G401 (cell line): ENCODE measurements around the gene ZNF341. TPM values are rescaled to one million over a fixed set of nuclear protein-coding genes. Genes with fewer than 3 reads are reported as not detected.

Experiments used
- DNase-seq: peaks from one replicate; pipeline ENCODE4 v3.0.0-alpha.2; 2015; ENCODE audit warnings: low spot score
- in situ Hi-C: cut with HindIII; loops from 2 replicates; pipeline ENCODE4 v1.10.0; 2016; ENCODE audit warnings: low sequenced_read_pairs, mixed read lengths
- total RNA-seq: library from RNA; depleted of rRNA; stranded (reverse); fragments of >200 nt; shearing (Covaris generic); gene quantifications from 2 replicates; pipeline ENCODE4 v1.2.3, GENCODE V29; 2014

Gene ZNF341
- total RNA-seq, 1 experiment from 2014 or later: 2.3 TPM

DNA sequence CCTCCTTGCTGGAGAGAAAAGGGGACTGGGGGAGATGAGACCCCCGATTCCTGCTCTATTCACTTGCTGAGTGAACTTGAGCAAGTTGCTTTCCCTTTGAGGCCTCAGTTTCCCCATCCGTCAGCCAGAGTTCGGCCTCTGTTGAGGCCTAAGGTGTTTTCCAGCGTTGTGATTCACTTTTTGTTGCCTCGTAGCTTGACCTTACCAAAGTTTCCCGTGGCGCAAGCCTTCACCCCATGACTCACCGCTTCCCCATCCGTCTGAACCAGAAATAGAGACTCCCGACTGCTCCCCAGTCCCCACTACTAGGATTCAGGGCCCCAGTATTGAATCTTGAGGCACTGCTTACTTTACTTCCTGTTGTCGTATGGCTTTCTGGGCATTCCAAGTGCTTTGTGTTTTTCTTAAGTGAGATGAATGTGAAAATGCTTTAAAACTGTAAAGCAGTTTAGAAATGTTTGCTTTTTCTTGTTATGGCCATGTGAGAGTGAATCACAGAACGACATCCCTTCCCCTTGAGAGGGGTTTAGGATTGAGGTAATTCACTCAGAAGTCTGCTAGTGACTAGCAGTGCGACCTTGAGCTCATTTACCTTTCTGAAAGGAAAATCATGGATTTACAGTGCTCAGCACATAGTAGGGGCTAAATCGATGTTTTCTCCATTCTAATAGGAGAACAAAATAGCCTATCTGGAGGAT lies 80.5 kb downstream of the ZNF341 start:
- peak; percentile 6 for DNase-seq
- in situ Hi-C loops: no loop called here

- in situ Hi-C loops: no loop called here
- DNase-seq: peak; percentile 8
Measured at GRCh38 chr20:33812908-33813462, 81.2 kb downstream of the ZNF341 start.

- in situ Hi-C loops: no loop called here
- DNase-seq: no peak
Measured at GRCh38 chr20:33814238-33814712, 82.5 kb downstream of the ZNF341 start.

DNA sequence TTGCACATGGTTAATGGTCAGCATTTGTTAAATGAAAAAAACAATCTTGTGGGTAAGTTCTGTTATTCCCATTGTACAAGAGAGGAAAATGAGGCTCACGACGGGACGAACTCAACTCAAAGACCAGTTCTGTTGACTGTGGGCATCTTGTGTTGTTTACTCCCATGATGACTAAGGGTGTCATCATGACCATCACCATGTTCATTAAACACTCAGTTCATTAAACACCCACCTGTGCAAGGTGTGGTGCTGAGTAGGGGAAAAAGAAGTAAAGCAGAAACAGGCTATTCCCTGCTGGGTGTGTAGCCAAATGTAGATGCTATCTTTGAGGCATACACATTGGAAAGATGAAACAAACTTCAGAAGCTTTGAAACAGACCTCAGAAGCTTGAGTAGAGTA lies 83.9 kb downstream of the ZNF341 start:
- in situ Hi-C loops: no loop called here
- no peak for DNase-seq

DNA sequence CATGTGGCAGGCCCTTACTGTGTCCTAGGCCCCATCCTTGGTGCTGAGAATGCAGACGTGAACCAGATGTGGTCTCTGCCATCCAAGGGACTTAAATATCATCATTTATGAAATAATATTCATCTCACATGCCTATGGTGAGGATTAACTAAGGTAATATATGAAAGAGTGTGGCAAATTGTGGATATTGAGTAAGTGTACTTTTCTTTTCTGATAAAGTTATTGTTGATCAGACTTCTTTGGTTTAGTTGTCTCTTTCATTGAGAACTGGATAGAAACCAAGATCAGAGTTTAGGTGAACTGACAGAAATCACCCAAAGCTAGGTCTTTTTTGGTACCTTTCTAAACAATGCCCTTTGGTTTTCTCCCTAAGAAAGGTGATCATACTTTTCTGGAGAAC lies 84.4 kb downstream of the ZNF341 start:
- no peak for DNase-seq
- in situ Hi-C loops: no loop called here

- in situ Hi-C loops: no loop called here
- no peak for DNase-seq
Measured at GRCh38 chr20:33817411-33817810, 85.6 kb downstream of the ZNF341 start.

DNA sequence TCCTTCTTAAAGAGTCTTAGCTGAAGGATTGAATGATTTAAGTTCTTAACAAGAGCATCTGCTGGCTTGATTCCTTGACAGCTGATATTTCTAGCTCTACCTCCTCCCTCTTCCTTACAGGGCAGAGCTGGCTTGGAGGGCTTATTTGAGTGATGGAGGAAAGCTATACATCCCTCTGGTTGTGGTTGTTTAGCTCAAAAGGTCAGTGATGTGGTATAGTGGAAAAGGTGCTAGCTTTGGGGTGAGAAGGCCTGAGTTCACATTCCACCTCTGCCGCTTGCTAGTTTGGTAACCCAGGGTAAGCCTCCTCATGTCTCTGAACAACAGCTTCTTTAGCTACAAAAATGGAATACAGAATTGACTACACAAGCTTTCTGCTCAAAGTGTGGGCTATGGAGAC lies 87.7 kb downstream of the ZNF341 start:
- in situ Hi-C loops: no loop called here
- no peak for DNase-seq

GRCh38 chr20:33820362-33820761 lies 88.6 kb downstream of the ZNF341 start:
- in situ Hi-C loops: no loop called here

GRCh38 chr20:33821270-33821836 lies 89.6 kb downstream of the ZNF341 start:
- in situ Hi-C loops: no loop called here
- DNase-seq: no peak

More at GRCh38 chr20:33820362-33820761, 88.6 kb downstream of the ZNF341 start:
- DNase-seq: no peak

DNA sequence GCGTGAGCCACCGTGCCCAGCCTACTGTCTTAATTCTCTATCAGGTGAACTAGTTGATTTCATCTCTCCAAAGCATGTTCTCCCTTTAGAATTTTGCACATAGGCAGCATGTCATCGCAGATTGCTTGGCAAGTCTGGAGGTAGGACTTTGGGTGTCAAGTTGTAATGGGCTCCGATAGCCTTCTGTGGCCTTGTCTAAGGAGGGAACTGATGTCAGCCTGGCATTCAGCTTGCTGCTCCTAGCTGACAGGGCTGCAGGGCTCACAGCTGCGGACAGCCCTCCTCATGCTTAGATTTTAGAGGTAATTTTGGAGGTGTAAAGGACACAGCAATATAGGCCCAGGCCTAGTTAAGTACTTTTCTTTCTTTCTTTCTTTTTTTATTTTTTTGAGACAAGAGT lies 90.6 kb downstream of the ZNF341 start:
- no peak for DNase-seq
- in situ Hi-C loops: no loop called here

- DNase-seq: no peak
- in situ Hi-C loops: no loop called here
Measured at GRCh38 chr20:33822991-33823390, 91.2 kb downstream of the ZNF341 start.

- no peak for DNase-seq
- in situ Hi-C loops: no loop called here
Measured at GRCh38 chr20:33824852-33825251, 93.1 kb downstream of the ZNF341 start.

GRCh38 chr20:33825340-33826269 lies 93.8 kb downstream of the ZNF341 start:
- DNase-seq: no peak
- in situ Hi-C loops: no loop called here

GRCh38 chr20:33826270-33826897 lies 94.6 kb downstream of the ZNF341 start:
- in situ Hi-C loops: no loop called here
- DNase-seq: no peak

GRCh38 chr20:33827109-33827508 lies 95.3 kb downstream of the ZNF341 start:
- no peak for DNase-seq
- in situ Hi-C loops: no loop called here

GRCh38 chr20:33827634-33828325 lies 96.0 kb downstream of the ZNF341 start:
- in situ Hi-C loops: no loop called here
- DNase-seq: no peak

GRCh38 chr20:33828326-33828844 lies 96.6 kb downstream of the ZNF341 start:
- DNase-seq: no peak
- in situ Hi-C loops: no loop called here

DNA sequence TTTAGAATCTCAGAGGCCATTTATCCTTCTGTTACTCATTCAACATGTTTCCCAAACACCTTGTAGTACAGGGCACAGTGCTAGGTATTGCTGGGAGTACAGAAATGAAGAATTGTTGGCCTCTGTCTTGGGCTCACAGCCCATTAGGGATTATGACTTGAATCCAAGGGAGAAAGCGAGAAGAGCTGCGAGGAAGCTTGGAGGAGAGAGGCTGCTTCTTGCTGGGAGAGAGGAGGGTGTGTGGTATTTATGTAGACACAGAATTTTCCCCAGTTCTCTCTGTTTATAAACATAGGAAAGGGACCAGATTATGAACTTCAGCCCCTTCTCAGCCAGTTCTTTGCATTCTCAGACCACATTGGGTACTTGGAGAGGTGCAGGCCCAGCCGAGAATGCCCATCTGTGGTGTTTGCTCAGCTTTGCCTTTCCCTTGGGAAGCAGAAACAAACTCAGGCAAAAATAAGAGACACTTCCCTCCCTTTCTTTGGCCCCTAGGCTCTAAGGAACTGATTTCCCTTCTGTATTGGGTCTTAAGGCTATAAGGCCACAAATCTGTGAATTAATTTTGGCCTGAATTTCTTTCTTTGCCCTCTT lies 97.3 kb downstream of the ZNF341 start:
- in situ Hi-C loops: no loop called here
- DNase-seq: no peak
